Right ventricle myocardium inferior (tissue), 1 donor: Measurements from ENCODE around the gene PLIN4. TPM values are rescaled to one million over a fixed set of nuclear protein-coding genes. Genes with fewer than 3 reads are reported as not detected.
A peak's percentile ranks its signal among the peaks of the same experiment; 100 is the strongest.
"Not testable (repeated sequence)": the region's sequence is repeated elsewhere in the genome, so short reads cannot be mapped to it uniquely, and the experiment has no call there.

Experiments used
- ATAC-seq: fragments of 200-7000 bp; cut with Tn5 transposase; one replicate; pipeline ENCODE4 v1.9.1; 2020; ENCODE audit warnings: mild to moderate bottlenecking, moderate library complexity
- DNase-seq: peaks from one replicate; pipeline ENCODE4 v3.0.0; 2021; ENCODE audit errors: missing footprints
- intact Hi-C: fragments of 100-400 bp; cut with DNase I; formaldehyde crosslinking; loops from one replicate; pipeline ENCODE4 v1.11.0; 2022
- total RNA-seq: library from RNA; stranded (reverse); fragmentation: NEBNext Ultra II Directional; extraction: Animal tissue kit (Norgen Biotek cat#: 25700); gene quantifications from one replicate; pipeline ENCODE4 v1.2.1, GENCODE V29; 2021
- donor health status: DM: no; HTN: yes; CAD: no; lungs with severe emphysema.

The PLIN4 gene
- total RNA-seq, 1 donor from 2014 or later, result 241 TPM

- no peak for ATAC-seq
- intact Hi-C loops, result loop anchor here (10.0 kb wide), 1 partner anchor 259 kb away; the partner anchor contains the start of gene SHD
- DNase-seq, result no peak
Observed at GRCh38 chr19:4533835-4534424, 15.6 kb upstream of the PLIN4 start.

GRCh38 chr19:4533334-4533733 is 15.0 kb upstream of the PLIN4 start:
- no peak for ATAC-seq

GRCh38 chr19:4531562-4532165 is 13.4 kb upstream of the PLIN4 start:
- no peak for DNase-seq
- intact Hi-C loops, result loop anchor here (10.0 kb wide), 1 partner anchor 257 kb away; the partner anchor contains the start of gene SHD
- ATAC-seq, result no peak

More at GRCh38 chr19:4533334-4533733, 15.0 kb upstream of the PLIN4 start:
- intact Hi-C loops, result loop anchor here (10.0 kb wide), 1 partner anchor 259 kb away; the partner anchor contains the start of gene SHD
- no peak for DNase-seq

- ATAC-seq, result no peak
- intact Hi-C loops, result loop anchor here (10.0 kb wide), 1 partner anchor 255 kb away; the partner anchor contains the start of gene SHD
Observed at GRCh38 chr19:4529924-4530522, 11.7 kb upstream of the PLIN4 start.

GRCh38 chr19:4528843-4529242 is 10.6 kb upstream of the PLIN4 start:
- DNase-seq (no peak), ATAC-seq (no peak)
- intact Hi-C loops, result no loop called here

More at GRCh38 chr19:4529924-4530522, 11.7 kb upstream of the PLIN4 start:
- no peak for DNase-seq

- DNase-seq, intact Hi-C loops, ATAC-seq: not testable (repeated sequence)
Observed at GRCh38 chr19:4527377-4527776, 9.1 kb upstream of the PLIN4 start.

- ATAC-seq (no peak), DNase-seq (no peak)
- intact Hi-C loops, result no loop called here
Observed at GRCh38 chr19:4525563-4526002, 7.3 kb upstream of the PLIN4 start.

- DNase-seq, result no peak
- intact Hi-C loops, result no loop called here
- peak; percentile 37 for ATAC-seq
Observed at GRCh38 chr19:4524808-4525562, 6.7 kb upstream of the PLIN4 start.

GRCh38 chr19:4523306-4524110 is 5.2 kb upstream of the PLIN4 start:
- no peak for DNase-seq
- intact Hi-C loops, result no loop called here
- no peak for ATAC-seq

- DNase-seq (no peak), ATAC-seq (no peak)
- intact Hi-C loops, result no loop called here
Observed at GRCh38 chr19:4522291-4523002, 4.2 kb upstream of the PLIN4 start.

GRCh38 chr19:4521888-4522242 is 3.6 kb upstream of the PLIN4 start:
- ATAC-seq (no peak), DNase-seq (no peak)
- intact Hi-C loops, result no loop called here

GRCh38 chr19:4521170-4521887 is 3.0 kb upstream of the PLIN4 start:
- no peak for ATAC-seq
- no peak for DNase-seq
- intact Hi-C loops, result no loop called here

GRCh38 chr19:4519521-4520277 is 1.4 kb upstream of the PLIN4 start:
- no peak for DNase-seq
- peak; percentile 70 for ATAC-seq
- intact Hi-C loops, result no loop called here

GRCh38 chr19:4519172-4519496 is 848 bp upstream of the PLIN4 start:
- DNase-seq (no peak), ATAC-seq (no peak)
- intact Hi-C loops, result no loop called here

GRCh38 chr19:4517451-4518057 is 732 bp downstream of the PLIN4 start:
- intact Hi-C loops, result no loop called here
- ATAC-seq (no peak), DNase-seq (no peak)

GRCh38 chr19:4516939-4517300 is 1.4 kb downstream of the PLIN4 start:
- DNase-seq, result no peak
- peak; percentile 52 for ATAC-seq

More at GRCh38 chr19:4516939-4517300, 1.4 kb downstream of the PLIN4 start:
- intact Hi-C loops, result no loop called here
